ENCODE results near the gene IL27RA.

Gene IL27RA

GRCh38 chr19:14102102-14102696 lies 70.6 kb downstream of the IL27RA start:
- no peak for TF ChIP-seq GATA1 (IDR thresholded peaks at IDR 0.05; ENCODE audit: low read depth, low read length)
- TF ChIP-seq POLR2A (IDR thresholded peaks at IDR 0.05; ENCODE audit: low read length): no peak
- no peak for DNase-seq

GRCh38 chr19:14102756-14103155 lies 71.2 kb downstream of the IL27RA start:
- TF ChIP-seq GATA1 (IDR thresholded peaks at IDR 0.05; ENCODE audit: low read depth, low read length) (no peak), POLR2A (IDR thresholded peaks at IDR 0.05; ENCODE audit: low read length) (no peak)
- no peak for DNase-seq

All from erythroblast (primary cell).